Breast epithelium (tissue), 4 donors: ENCODE measurements around the gene MAN2A1. TPM values are rescaled to one million over a fixed set of nuclear protein-coding genes. Genes with fewer than 3 reads are reported as not detected.

Experiments
- DNase-seq, 2 donors: peaks; one replicate each; pipeline ENCODE4 v3.0.0-alpha.2; 2019; ENCODE audit warnings: low spot score in 2 of 2
- H3K27ac ChIP-seq, 2 donors: fragments of 200-600 bp; sonication (generic) in 1 of 2; one replicate each; pipeline ENCODE4 v1.5.1; 2016 to 2019; ENCODE audit warnings: mild to moderate bottlenecking in 1 of 2
- H3K27me3 ChIP-seq, 2 donors: fragments of 200-600 bp; sonication (generic) in 1 of 2; one replicate each; pipeline versions ENCODE4 v1.5.1 to v1.6.0; 2017 to 2019; ENCODE audit warnings: control low read depth in 1 of 2, mild to moderate bottlenecking in 1 of 2
- H3K36me3 ChIP-seq: fragments of 200-600 bp; one replicate; pipeline ENCODE4 v1.5.1; 2019
- H3K4me1 ChIP-seq, 2 donors: fragments of 200-600 bp; sonication (generic); one replicate each; pipeline ENCODE4 v1.5.1; 2016 to 2019; ENCODE audit warnings: control low read depth in 1 of 2
- H3K4me3 ChIP-seq, 3 donors: fragments of 200-600 bp; sonication (generic); 1 replicate in 2 of 3; 2 replicates in 1 of 3; pipeline ENCODE4 v1.5.1; 2016 to 2019; ENCODE audit warnings: mild to moderate bottlenecking in 3 of 3, moderate library complexity in 2 of 3
- H3K9me3 ChIP-seq, 2 donors: fragments of 200-600 bp; sonication (generic) in 1 of 2; one replicate each; pipeline ENCODE4 v1.5.1; 2016 to 2019; ENCODE audit warnings: control low read depth in 1 of 2
- CTCF ChIP-seq, 3 donors: fragments of 450-650 bp; IDR thresholded peaks; one replicate each; pipeline ENCODE4 v1.5.1; 2016 to 2017; ENCODE audit warnings: antibody characterized with exemption in 3 of 3, mild to moderate bottlenecking in 3 of 3, moderate library complexity in 3 of 3
- POLR2A ChIP-seq: fragments of 450-650 bp; IDR thresholded peaks from one replicate; pipeline ENCODE4 v1.6.1; 2016; ENCODE audit warnings: antibody characterized with exemption, mild to moderate bottlenecking, moderate library complexity
- POLR2AphosphoS5 ChIP-seq, 3 donors: sonication (generic); formaldehyde crosslinking; IDR thresholded peaks; one replicate each; pipeline ENCODE4 v1.6.1; 2017; ENCODE audit warnings: antibody characterized with exemption in 3 of 3
- intact Hi-C: fragments of 100-400 bp; cut with DNase I; formaldehyde crosslinking; loops from one replicate; pipeline ENCODE4 v1.15.1; 2023; ENCODE audit warnings: low total_unique reads
- total RNA-seq, 3 donors: library from RNA; depleted of rRNA; stranded (reverse); fragments of >200 nt; gene quantifications; one replicate each; pipeline ENCODE4 v1.1.0, GENCODE V29; 2016

The MAN2A1 gene
- total RNA-seq, 3 donors from 2014 or later: 57.9 to 68.6 (median 63.3) TPM

GRCh38 chr5:109654455-109654854 lies 35.3 kb upstream of the MAN2A1 start:
- DNase-seq: no peak
- Histone ChIP-seq H3K27ac (no peak overlapping the region), H3K4me3 (no peak overlapping the region), H3K36me3 (no peaks in the 10 kb centered on the region), H3K27me3 (no peaks in the 10 kb centered on the region), H3K9me3 (no peaks in the 10 kb centered on the region), H3K4me1 (no peaks in the 10 kb centered on the region)
- intact Hi-C loops: no loop called here
- TF ChIP-seq POLR2AphosphoS5 (IDR thresholded peaks at IDR 0.05) (no peak), POLR2A (no peak), CTCF (IDR thresholded peaks at IDR 0.05) (no peak)

DNA sequence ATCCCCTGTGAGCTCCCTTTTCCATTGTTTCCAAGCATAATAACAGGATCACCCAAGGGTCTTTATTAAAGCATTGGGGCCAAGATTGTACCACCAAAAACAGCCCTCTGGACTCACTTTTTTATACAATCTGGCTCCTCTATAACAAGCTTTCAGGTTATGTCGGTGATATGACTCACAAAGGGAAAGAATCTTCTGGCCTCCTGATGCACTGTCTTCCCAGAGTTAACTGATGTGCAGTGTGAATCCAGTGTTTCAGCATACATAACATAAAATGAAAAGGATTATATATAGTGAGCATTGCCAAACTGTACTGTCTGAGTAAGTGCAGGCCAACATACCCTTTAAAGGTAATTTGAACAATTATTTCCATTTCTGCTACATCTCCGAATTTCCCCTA lies 33.9 kb upstream of the MAN2A1 start:
- H3K4me1 ChIP-seq: no peaks in the 10 kb centered on the region
- no peaks in the 10 kb centered on the region for H3K36me3 ChIP-seq
- intact Hi-C loops: no loop called here

DNA sequence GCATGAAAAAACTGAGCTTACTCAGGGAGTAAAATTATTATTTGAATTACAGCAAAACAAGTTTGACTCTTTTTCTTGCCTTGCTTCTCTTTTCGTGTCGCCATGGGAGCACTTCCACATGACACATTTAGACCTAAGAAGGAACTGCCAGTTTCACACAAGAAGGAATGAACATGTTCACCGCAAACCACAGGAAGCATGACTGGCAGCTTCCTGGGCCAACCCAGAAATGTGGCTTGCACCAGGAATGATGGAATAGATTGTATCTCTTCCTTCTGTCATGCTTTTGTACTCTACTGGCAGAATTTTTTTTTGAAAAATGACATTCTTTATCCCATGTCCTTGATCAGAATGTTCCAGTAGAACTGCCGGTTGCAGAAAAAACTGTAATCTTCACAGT lies 32.9 kb upstream of the MAN2A1 start:
- intact Hi-C loops: no loop called here
- Histone ChIP-seq H3K36me3 (no peaks in the 10 kb centered on the region), H3K9me3 (no peaks in the 10 kb centered on the region), H3K4me1 (no peaks in the 10 kb centered on the region), H3K4me3 (no peak overlapping the region), H3K27me3 (no peaks in the 10 kb centered on the region), H3K27ac (no peak overlapping the region)
- DNase-seq: peak in 1 of 2 donors; percentile 50
- TF ChIP-seq CTCF (IDR thresholded peaks at IDR 0.05) (no peak), POLR2A (no peak), POLR2AphosphoS5 (IDR thresholded peaks at IDR 0.05) (peak in 1 of 3 donors; percentile 39)

More for the DNA sequence above, 33.9 kb upstream of the MAN2A1 start:
- TF ChIP-seq POLR2A (no peak), CTCF (IDR thresholded peaks at IDR 0.05) (no peak), POLR2AphosphoS5 (IDR thresholded peaks at IDR 0.05) (no peak)
- Histone ChIP-seq H3K27ac (no peak overlapping the region), H3K27me3 (no peaks in the 10 kb centered on the region), H3K9me3 (no peaks in the 10 kb centered on the region), H3K4me3 (no peak overlapping the region)
- DNase-seq: no peak

DNA sequence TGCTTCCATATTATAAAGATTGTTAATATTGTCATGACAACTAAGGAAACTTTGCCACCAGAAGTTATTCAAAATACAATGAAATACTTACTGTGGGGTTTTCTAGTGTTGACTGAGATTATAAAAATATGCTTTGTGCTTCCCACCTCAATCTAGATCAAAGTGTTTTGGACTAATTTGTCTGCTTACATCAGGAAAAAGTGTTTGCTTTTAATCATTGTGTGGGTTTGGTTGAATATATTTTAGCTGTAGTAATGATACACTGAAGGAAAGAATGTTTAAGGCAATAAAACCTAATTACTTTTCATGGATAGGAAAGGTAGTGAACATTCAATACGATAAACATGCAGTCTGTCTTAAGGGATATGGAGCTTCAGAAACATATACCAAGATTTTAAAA lies 29.8 kb upstream of the MAN2A1 start:
- Histone ChIP-seq H3K4me1 (no peaks in the 10 kb centered on the region), H3K27me3 (no peaks in the 10 kb centered on the region), H3K27ac (no peak overlapping the region), H3K9me3 (no peaks in the 10 kb centered on the region), H3K36me3 (no peaks in the 10 kb centered on the region), H3K4me3 (no peak overlapping the region)
- intact Hi-C loops: no loop called here
- TF ChIP-seq POLR2A (no peak), CTCF (IDR thresholded peaks at IDR 0.05) (no peak), POLR2AphosphoS5 (IDR thresholded peaks at IDR 0.05) (no peak)
- no peak for DNase-seq

GRCh38 chr5:109660301-109660700 lies 29.4 kb upstream of the MAN2A1 start:
- H3K36me3 ChIP-seq: no peaks in the 10 kb centered on the region
- H3K27ac ChIP-seq: no peak overlapping the region
- no peak for DNase-seq
- H3K4me1 ChIP-seq: no peaks in the 10 kb centered on the region
- intact Hi-C loops: no loop called here
- TF ChIP-seq POLR2AphosphoS5 (IDR thresholded peaks at IDR 0.05) (no peak), CTCF (IDR thresholded peaks at IDR 0.05) (no peak), POLR2A (no peak)
- no peaks in the 10 kb centered on the region for H3K9me3 ChIP-seq
- H3K4me3 ChIP-seq: no peak overlapping the region
- H3K27me3 ChIP-seq: no peaks in the 10 kb centered on the region
